H9 (cell line): ENCODE results near the gene TRPV3. TPM values are rescaled to one million over a fixed set of nuclear protein-coding genes. Genes with fewer than 3 reads are reported as not detected.

Source experiments
- DNase-seq: peaks from one replicate; pipeline ENCODE4 v3.0.0-alpha.2; 2017
- H2AFZ ChIP-seq: one replicate; pipeline ENCODE4 v1.6.1; 2013; ENCODE audit warnings: mild to moderate bottlenecking, low read length, control low read depth, moderate library complexity
- H2AK5ac ChIP-seq: 2 replicates; pipeline ENCODE4 v1.6.1; 2013; ENCODE audit warnings: low read length, control low read depth, mixed read lengths; ENCODE audit not compliant: insufficient read length
- H2BK120ac ChIP-seq: one replicate; pipeline ENCODE4 v1.6.1; 2013; ENCODE audit warnings: low read depth, mild to moderate bottlenecking, low read length, control low read depth, inconsistent platforms; ENCODE audit not compliant: poor library complexity, severe bottlenecking
- H2BK12ac ChIP-seq: 2 replicates; pipeline ENCODE4 v1.6.1; 2013; ENCODE audit warnings: low read length, control low read depth, mixed read lengths, low read depth; ENCODE audit not compliant: insufficient read length
- H2BK15ac ChIP-seq: 2 replicates; pipeline ENCODE4 v1.6.1; 2013; ENCODE audit warnings: low read depth, low read length, control low read depth
- H2BK20ac ChIP-seq: one replicate; pipeline ENCODE4 v1.6.1; 2013; ENCODE audit warnings: low read depth, mild to moderate bottlenecking, low read length, control low read depth, inconsistent platforms; ENCODE audit not compliant: poor library complexity, severe bottlenecking
- H2BK5ac ChIP-seq: 2 replicates; pipeline ENCODE4 v1.6.1; 2013; ENCODE audit warnings: low read length, control low read depth, mixed read lengths; ENCODE audit not compliant: insufficient read length
- H3K14ac ChIP-seq: 2 replicates; pipeline ENCODE4 v1.6.1; 2013; ENCODE audit warnings: low read length, control low read depth; ENCODE audit not compliant: insufficient read depth
- H3K18ac ChIP-seq: 2 replicates; pipeline ENCODE4 v1.6.1; 2013; ENCODE audit warnings: low read depth, mild to moderate bottlenecking, mixed read lengths, low read length, control low read depth; ENCODE audit not compliant: insufficient read length
- H3K23ac ChIP-seq: 2 replicates; pipeline ENCODE4 v1.6.1; 2013; ENCODE audit warnings: low read length, control low read depth, mixed read lengths, low read depth; ENCODE audit not compliant: insufficient read length
- H3K23me2 ChIP-seq: 2 replicates; pipeline ENCODE4 v1.6.1; 2013; ENCODE audit warnings: low read depth, mild to moderate bottlenecking, mixed read lengths, low read length, control low read depth; ENCODE audit not compliant: insufficient read length, poor library complexity, severe bottlenecking
- H3K27ac ChIP-seq: 2 replicates; pipeline ENCODE4 v1.5.1; 2013; ENCODE audit warnings: low read length, control low read depth, mixed read lengths, low read depth; ENCODE audit not compliant: insufficient read length
- H3K27me3 ChIP-seq: 2 replicates; pipeline ENCODE4 v1.6.1; 2013; ENCODE audit warnings: low read length, control low read depth, inconsistent platforms; ENCODE audit not compliant: insufficient read depth
- H3K4ac ChIP-seq: 2 replicates; pipeline ENCODE4 v1.6.1; 2013; ENCODE audit warnings: low read depth, mild to moderate bottlenecking, control low read depth, inconsistent platforms, low read length, moderate library complexity
- H3K4me1 ChIP-seq: 2 replicates; pipeline ENCODE4 v1.6.1; 2013; ENCODE audit warnings: low read length, control low read depth, inconsistent platforms; ENCODE audit not compliant: insufficient read depth
- H3K4me2 ChIP-seq: 2 replicates; pipeline ENCODE4 v1.6.1; 2013; ENCODE audit warnings: low read length, control low read depth, mixed read lengths; ENCODE audit not compliant: insufficient read length, insufficient read depth
- H3K56ac ChIP-seq: 2 replicates; pipeline ENCODE4 v1.6.1; 2013; ENCODE audit warnings: low read depth, mild to moderate bottlenecking, mixed read lengths, low read length, control low read depth; ENCODE audit not compliant: insufficient read length
- H3K79me1 ChIP-seq: 2 replicates; pipeline ENCODE4 v1.6.1; 2013; ENCODE audit warnings: low read depth, mild to moderate bottlenecking, moderate library complexity, low read length, control low read depth, inconsistent platforms; ENCODE audit not compliant: insufficient read depth, poor library complexity, severe bottlenecking
- H3K79me2 ChIP-seq: 2 replicates; pipeline ENCODE4 v1.6.1; 2013; ENCODE audit warnings: low read length, control low read depth, inconsistent platforms; ENCODE audit not compliant: insufficient read depth
- H3K9ac ChIP-seq: 2 replicates; pipeline ENCODE4 v1.6.1; 2013; ENCODE audit warnings: low read length, control low read depth, mixed read lengths; ENCODE audit not compliant: insufficient read length; ENCODE audit errors: extremely low read depth
- H3K9me3 ChIP-seq: one replicate; pipeline ENCODE4 v1.6.1; 2013; ENCODE audit warnings: low read depth, low read length, inconsistent platforms; ENCODE audit not compliant: control insufficient read depth
- H3T11ph ChIP-seq: one replicate; pipeline ENCODE4 v1.6.1; 2013; ENCODE audit warnings: mild to moderate bottlenecking, low read length, control low read depth, inconsistent platforms
- H4K20me1 ChIP-seq: one replicate; pipeline ENCODE4 v1.6.1; 2013; ENCODE audit not compliant: control insufficient read depth, insufficient read length, insufficient read depth
- H4K5ac ChIP-seq: 2 replicates; pipeline ENCODE4 v1.6.1; 2013; ENCODE audit warnings: low read depth, mild to moderate bottlenecking, mixed read lengths, low read length, control low read depth; ENCODE audit not compliant: insufficient read length
- H4K8ac ChIP-seq: replicated peaks from 2 replicates; pipeline ENCODE4 v1.6.1; 2013; ENCODE audit warnings: low read length, control low read depth, mixed read lengths, low read depth; ENCODE audit not compliant: insufficient read length
- H4K91ac ChIP-seq: 2 replicates; pipeline ENCODE4 v1.6.1; 2013; ENCODE audit warnings: low read depth, mild to moderate bottlenecking, moderate library complexity, mixed read lengths, low read length, control low read depth; ENCODE audit not compliant: insufficient read length
- H3K27ac Mint-ChIP-seq, 3 experiments: 2 replicates in 2 of 3; 3 replicates in 1 of 3; pipeline ENCODE4 v1.8.0; 2020 to 2021; ENCODE audit warnings: mixed read lengths in 3 of 3, mild to moderate bottlenecking in 1 of 3, moderate library complexity in 1 of 3
- H3K27me3 Mint-ChIP-seq: 2 replicates; pipeline ENCODE4 v1.8.0; 2021; ENCODE audit warnings: low read depth, mild to moderate bottlenecking, moderate library complexity, mixed read lengths
- H3K36me3 Mint-ChIP-seq, 3 experiments: 2 replicates in 2 of 3; 3 replicates in 1 of 3; pipeline ENCODE4 v1.8.0; 2020 to 2021; ENCODE audit warnings: low read depth in 3 of 3, mixed read lengths in 3 of 3; ENCODE audit not compliant: insufficient read depth in 1 of 3
- H3K4me1 Mint-ChIP-seq, 2 experiments: 2 replicates each; pipeline ENCODE4 v1.8.0; 2020; ENCODE audit warnings: mixed read lengths in 2 of 2
- H3K4me3 Mint-ChIP-seq, 2 experiments: 2 replicates in 1 of 2; 3 replicates in 1 of 2; pipeline ENCODE4 v1.8.0; 2020 to 2021; ENCODE audit warnings: mild to moderate bottlenecking in 2 of 2, mixed read lengths in 2 of 2, moderate library complexity in 1 of 2
- H3K9me3 Mint-ChIP-seq, 2 experiments: 2 replicates in 1 of 2; 3 replicates in 1 of 2; pipeline ENCODE4 v1.8.0; 2020; ENCODE audit warnings: mild to moderate bottlenecking in 2 of 2, mixed read lengths in 2 of 2, moderate library complexity in 1 of 2
- WGBS: extraction: QIAGEN DNeasy Blood & Tissue Kit; methylation state at CpG from one replicate; pipeline ENCODE4 v1.1.7; 2013; ENCODE audit warnings: missing lambda C conversion rate, low lambda C conversion rate, mixed read lengths; ENCODE audit not compliant: insufficient read length; ENCODE audit errors: extremely low coverage; 5-methylcytosine and 5-hydroxymethylcytosine counted together
- total RNA-seq: library from RNA; stranded (reverse); gene quantifications from 2 replicates; pipeline ENCODE4 v1.2.1, GENCODE V29; 2021
- TF ChIP-seq, protein P1 (sequence below): fragments of 200-600 bp; sonication (generic); conservative IDR thresholded peaks from 3 replicates; pipeline ENCODE4 v1.8.0; 2021; ENCODE audit warnings: antibody characterized with exemption, mild to moderate bottlenecking

Gene TRPV3
- total RNA-seq, 1 experiment from 2014 or later = 0.63 TPM

DNA sequence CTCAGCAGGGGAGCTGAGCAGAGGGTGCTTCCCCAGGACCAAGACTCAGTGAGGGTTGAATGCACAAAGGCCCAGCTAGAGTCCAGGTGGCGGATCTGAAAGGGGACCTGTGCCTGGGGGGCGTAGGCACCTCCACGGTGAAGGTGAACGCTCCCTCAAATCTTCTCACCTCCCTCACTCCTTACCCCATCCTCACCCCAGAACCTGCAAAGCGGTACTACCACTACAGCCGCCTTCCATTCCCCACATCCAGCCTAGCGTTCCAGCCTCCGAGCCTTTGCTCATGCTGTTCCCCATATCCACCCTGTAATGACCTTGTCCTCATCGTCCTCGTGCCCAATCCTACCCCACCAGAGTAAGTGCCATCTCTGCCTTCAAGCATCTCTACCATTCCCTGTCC lies 30.6 kb downstream of the TRPV3 start:
- H3K27ac Mint-ChIP-seq = no peak overlapping the region
- Histone ChIP-seq H3K4me1 (no peaks in the 10 kb centered on the region), H3K27ac (no peak overlapping the region), H2AFZ (no peak overlapping the region), H2BK12ac (no peak overlapping the region), H4K20me1 (no peaks in the 10 kb centered on the region), H4K8ac (no peak overlapping the region), H3K79me1 (no peaks in the 10 kb centered on the region), H3K27me3 (no peaks in the 10 kb centered on the region), H3K79me2 (no peaks in the 10 kb centered on the region), H2BK120ac (no peak overlapping the region), H3K56ac (no peak overlapping the region), H2BK20ac (no peak overlapping the region), H3K14ac (no peak overlapping the region), H3K4me2 (no peak overlapping the region), H2BK5ac (no peak overlapping the region), H3K4ac (no peak overlapping the region), H4K5ac (no peak overlapping the region), H3K18ac (no peak overlapping the region), H2AK5ac (no peak overlapping the region), H2BK15ac (no peak overlapping the region), H3K9ac (no peak overlapping the region), H4K91ac (no peak overlapping the region), H3K23ac (no peak overlapping the region), H3K9me3 (no peaks in the 10 kb centered on the region), H3K23me2 (no peaks in the 10 kb centered on the region), H3T11ph (no peak overlapping the region)
- no CpG with 5 or more reads among the region's 10 CpGs for WGBS
- DNase-seq = no peak
- H3K36me3 Mint-ChIP-seq = no peaks in the 10 kb centered on the region
- H3K27me3 Mint-ChIP-seq = no peaks in the 10 kb centered on the region
- peaks cover 11 to 26% of the 10 kb centered on the region in 2 experiments for H3K4me1 Mint-ChIP-seq
- TF ChIP-seq, protein P1, sequence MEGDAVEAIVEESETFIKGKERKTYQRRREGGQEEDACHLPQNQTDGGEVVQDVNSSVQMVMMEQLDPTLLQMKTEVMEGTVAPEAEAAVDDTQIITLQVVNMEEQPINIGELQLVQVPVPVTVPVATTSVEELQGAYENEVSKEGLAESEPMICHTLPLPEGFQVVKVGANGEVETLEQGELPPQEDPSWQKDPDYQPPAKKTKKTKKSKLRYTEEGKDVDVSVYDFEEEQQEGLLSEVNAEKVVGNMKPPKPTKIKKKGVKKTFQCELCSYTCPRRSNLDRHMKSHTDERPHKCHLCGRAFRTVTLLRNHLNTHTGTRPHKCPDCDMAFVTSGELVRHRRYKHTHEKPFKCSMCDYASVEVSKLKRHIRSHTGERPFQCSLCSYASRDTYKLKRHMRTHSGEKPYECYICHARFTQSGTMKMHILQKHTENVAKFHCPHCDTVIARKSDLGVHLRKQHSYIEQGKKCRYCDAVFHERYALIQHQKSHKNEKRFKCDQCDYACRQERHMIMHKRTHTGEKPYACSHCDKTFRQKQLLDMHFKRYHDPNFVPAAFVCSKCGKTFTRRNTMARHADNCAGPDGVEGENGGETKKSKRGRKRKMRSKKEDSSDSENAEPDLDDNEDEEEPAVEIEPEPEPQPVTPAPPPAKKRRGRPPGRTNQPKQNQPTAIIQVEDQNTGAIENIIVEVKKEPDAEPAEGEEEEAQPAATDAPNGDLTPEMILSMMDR = no peak
- no peaks in the 10 kb centered on the region for H3K9me3 Mint-ChIP-seq
- no peak overlapping the region for H3K4me3 Mint-ChIP-seq
